Measurements from ENCODE around the gene COMMD10.

COMMD10 gene

GRCh38 chr5:116216246-116216645 lies 131.4 kb downstream of the COMMD10 start:
- no peak for DNase-seq (ENCODE audit: low read depth in 2 of 2)

- no peak for DNase-seq (ENCODE audit: low read depth in 2 of 2)
Measured at GRCh38 chr5:116225281-116225922, 140.6 kb downstream of the COMMD10 start.

DNA sequence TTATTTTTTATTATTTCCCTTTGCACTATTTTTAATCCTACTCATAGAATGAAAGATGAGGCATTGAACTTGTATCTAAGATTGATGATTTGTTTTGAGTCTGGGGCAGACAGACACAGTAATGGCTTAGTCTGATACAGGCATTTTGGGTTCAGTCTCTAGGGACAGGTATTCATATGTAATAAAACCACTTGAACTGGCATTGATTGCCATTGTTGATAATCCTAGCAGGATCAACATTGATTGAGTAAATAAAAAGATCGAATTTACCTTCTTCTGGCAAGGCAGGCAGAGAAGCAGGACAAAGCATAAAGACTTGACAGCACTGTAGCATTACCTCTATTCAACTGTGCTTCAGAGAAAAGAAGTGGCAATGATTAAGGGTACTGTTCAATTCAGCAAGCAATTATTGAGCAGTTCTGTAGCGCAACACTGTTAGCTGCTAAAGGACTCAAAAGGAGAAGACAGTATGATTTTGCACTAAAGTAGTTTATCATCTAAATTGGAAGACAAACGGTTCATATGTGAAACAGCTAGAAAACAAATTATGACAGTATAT lies 144.4 kb downstream of the COMMD10 start:
- DNase-seq (ENCODE audit: low read depth in 2 of 2) = no peak

DNA sequence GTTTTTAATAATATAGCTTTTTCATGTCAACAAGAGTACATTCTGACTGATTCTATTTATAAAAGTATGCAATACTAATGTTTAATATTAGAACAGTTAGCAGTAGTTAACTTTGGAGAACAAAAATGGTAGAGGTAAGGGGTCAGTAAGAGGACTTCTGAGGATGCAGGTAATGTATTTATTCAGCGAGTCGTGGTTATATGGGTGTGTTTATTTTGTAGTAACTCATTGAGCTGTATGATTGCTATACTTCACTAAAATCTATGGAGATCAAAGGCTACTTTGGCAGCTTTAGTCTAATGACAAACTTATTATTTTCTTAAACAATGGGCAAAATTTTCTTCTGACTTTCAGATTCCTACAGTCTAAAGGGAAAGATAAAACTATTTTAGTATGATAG lies 146.5 kb downstream of the COMMD10 start:
- no peak for DNase-seq (ENCODE audit: low read depth in 2 of 2)

GRCh38 chr5:116234681-116235080 lies 149.9 kb downstream of the COMMD10 start:
- DNase-seq (ENCODE audit: low read depth in 2 of 2) = no peak

DNA sequence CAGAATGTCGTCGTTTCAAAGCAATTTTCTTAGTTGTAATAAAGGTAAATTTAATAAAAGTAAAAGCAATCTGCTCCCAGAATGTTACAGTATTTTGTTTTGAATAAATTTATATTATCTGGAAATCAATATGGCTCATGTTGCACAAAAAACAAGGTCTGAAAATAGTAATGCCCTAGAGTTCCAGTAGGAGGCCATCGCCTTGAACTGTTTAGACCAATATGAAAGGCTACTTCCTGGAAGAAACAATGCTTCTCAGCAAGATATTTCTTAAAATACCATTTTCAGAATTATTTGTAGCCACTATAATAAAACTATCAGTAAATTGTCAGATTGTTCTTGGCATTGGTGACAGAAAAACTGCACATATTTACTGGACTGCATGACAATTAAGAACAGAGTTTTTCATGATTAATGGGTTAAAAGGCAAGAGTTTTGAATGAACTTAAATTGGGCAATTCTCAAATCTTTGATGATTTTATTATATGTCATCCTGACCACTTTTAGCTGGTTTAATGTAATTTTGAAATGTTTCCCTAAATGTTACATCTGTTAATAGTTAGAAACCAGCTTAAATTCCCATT lies 153.2 kb downstream of the COMMD10 start:
- DNase-seq (ENCODE audit: low read depth in 2 of 2) = peak; percentile 73 to 77

- peak; percentile 69 to 71 for DNase-seq (ENCODE audit: low read depth in 2 of 2)
Measured at GRCh38 chr5:116242343-116242742, 157.5 kb downstream of the COMMD10 start.

DNA sequence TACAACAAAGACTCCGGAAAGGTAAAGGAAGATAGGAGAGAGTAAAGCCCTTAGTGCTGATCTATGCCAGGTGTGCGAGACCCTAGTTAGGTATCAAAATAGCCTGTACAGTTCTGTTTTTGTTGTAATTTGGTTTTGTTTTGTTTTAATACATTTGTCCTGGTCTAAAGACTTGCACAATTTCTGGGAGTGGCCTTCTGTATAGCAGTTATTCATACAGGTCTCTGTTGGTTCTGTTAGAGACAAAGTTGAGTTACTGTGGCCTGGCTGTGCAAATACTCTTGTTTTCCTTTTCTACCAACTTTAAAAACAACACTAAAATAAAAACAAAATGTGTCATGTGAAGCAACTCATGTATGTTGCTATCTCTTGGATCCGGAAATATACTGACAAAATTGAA lies 163.6 kb downstream of the COMMD10 start:
- DNase-seq (ENCODE audit: low read depth in 2 of 2) = no peak

DNA sequence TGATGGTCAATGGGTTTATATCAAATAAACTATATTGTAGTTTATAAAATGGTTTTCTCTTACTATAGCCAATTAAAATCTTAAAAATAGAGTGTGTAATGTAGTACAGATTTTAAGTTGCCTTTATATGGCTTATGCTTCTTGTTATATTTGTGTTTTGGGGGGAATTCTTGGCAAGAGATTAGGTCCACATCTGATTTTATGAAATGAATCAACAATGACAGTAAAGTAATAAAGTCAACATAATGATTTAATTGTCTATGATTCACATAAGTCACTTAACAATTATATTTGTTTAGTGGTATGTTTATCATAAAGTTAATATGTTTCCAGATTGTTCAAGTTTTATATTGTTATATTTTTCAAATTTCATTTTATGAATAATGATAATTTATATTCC lies 164.8 kb downstream of the COMMD10 start:
- DNase-seq (ENCODE audit: low read depth in 2 of 2) = no peak

DNA sequence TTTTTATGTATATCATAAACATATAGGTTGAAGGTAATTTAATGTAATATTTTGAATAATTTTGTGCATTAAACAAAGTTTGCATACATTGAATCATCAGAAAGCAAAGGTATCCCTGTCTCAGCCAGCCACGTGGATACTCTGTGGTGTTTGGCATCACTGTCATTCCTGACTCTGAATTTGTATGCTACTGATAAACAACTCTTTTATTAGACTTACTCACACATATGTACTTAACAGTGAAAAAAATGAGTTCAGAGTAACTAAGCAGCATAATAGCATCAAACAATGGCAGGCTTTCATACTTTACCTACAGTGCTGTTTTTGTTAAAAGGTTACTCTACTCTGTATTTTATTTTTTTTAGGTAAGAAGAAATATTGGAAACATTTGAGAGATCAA lies 171.9 kb downstream of the COMMD10 start:
- DNase-seq (ENCODE audit: low read depth in 2 of 2) = no peak

DNA sequence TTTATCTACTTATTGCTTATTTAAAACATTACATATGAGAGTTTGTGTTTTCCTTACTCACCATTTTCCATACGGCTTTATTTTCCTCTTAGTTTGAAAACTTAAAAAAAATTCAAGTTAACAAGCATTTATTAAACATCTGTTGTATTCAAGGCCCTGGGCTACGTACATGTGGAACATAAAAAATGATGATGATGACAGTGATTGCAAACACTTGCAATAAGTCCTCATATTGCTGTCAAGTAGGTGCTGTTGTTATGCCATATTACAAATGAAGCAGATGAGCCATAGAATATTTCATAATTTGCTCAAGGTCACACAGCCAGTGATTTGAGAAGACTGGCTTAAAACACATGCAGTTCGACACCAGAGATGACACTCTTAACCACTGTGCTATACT lies 180.6 kb downstream of the COMMD10 start:
- peak in 1 of 2 experiments; percentile 15 for DNase-seq (ENCODE audit: low read depth in 2 of 2)

DNA sequence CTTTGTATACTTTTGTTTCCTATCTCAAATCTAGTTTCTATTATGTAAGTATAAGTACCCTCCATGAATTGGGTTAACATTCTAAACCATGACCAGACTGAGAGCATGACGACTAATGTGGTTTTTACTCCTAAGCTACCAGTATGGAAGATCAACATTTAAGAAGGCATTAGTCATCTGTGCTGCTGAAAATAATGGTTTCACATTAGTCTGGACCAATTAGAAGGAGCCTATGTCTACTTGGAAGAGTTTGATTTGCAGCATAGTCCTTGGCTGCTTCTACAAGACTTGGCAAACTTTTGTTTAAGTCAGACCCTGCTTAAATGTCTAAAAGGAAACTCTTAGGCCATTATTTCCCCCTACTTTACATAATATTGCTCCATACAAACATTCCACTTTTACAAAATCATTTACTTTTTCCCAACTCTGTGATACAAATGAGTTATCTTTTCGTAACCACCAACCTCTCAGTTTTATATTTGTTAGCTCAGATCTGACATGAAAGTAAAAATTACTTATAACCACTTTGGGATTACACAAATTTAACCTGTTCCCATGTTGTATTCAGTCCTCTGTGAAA lies 186.7 kb downstream of the COMMD10 start:
- DNase-seq (ENCODE audit: low read depth in 2 of 2) = no peak

DNA sequence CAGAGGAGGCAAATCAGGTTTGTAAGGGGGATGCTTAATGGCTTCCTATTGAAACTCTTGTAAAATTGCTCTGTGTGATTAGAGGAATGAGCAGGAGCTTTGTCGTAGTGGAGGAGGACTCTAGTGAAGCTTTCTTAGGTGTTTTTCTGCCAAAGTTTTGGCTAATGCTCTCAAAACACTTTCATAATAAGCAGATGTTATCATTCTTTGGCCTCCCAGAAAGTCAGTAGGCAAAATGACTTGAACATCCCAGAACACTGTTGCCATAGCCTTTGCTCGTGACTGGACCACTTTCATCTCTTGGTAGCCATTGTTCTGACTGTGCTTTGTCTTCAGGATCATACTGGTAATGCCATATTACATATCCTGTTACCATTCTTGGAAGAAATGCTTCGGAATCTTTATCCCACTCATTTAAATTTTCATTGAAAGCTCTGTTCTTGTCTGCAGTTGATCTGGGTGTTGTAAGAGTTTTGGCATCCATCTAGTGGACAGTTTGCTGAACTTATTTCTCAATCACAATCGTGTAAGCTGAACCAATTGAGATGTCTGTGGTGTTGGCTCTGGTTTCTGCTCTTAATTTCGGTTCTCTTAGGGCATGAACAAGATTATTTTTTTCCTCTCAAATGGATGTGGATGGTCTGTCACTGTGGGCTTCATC lies 187.6 kb downstream of the COMMD10 start:
- DNase-seq (ENCODE audit: low read depth in 2 of 2) = no peak

DNA sequence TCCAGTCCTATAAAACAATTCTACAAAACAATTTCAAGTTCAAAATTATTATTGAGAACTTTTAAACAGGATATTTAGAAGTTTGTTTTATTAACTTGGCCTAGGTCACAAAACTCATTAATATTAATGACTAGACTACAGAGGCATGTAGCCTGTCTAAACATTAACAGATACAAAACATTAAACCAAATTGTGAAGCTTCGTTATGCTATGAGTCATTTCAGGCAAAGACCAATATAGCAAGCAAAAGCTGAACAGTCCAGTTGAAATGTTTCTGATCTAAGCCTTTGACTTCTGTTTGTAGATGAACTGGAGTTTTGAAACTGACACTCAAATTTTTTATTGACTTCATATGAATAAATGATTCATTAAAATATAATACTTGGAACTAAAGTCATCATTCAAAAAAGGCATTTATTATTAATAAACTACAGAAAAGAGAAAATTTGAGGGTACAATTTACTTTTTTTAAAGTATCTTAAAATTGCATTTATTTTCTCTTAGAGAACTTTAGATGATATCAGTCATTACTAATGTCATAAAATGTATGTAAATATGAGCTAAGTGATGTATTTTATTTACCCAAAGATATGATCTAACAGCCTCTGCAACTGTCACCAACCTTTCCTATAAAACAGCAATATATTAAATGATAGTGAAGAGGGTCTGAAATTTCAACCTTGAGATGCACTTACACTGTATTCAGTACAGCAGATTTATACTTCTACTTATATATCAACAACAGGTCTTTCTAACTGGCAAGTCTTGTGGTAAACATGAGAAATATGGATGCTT lies 188.8 kb downstream of the COMMD10 start:
- peak in 1 of 2 experiments; percentile 17 for DNase-seq (ENCODE audit: low read depth in 2 of 2)

DNA sequence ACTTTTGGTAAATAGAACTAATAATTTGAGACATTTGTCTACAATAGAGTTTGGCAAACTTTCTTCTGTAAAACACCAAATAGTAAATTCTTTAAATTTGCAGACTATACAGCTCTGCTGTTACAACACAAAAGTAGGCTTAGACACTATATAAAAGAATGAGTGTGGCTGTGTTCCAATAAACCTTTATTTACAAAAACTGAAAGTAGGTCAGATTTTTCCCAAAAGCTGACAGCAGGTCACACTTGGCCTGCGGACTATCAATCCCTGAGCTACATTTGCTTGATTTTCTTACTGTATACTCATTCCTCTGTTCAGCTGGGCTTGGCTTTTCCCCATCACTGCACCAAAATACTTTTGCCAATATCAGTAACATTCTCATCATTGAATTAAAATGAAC lies 189.4 kb downstream of the COMMD10 start:
- no peak for DNase-seq (ENCODE audit: low read depth in 2 of 2)

GRCh38 chr5:116275282-116275681 lies 190.5 kb downstream of the COMMD10 start:
- DNase-seq (ENCODE audit: low read depth in 2 of 2) = no peak

DNA sequence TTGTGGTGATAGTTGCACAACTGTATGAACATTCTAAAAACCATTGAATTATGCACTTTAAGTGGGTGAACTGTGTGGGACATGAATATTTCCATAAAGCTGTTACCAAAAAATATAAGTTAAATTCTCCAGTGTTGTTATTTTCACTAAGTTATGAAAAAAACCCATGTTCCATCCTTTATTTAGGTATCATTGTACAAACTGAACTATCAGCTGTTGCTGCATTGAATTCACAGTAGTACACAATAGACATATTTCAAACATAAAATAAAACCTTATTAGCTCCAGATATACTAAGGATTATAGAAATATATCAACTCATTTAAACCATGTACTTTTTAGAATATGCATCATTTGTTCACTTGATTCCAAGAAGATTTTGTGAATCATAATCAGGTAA lies 192.1 kb downstream of the COMMD10 start:
- no peak for DNase-seq (ENCODE audit: low read depth in 2 of 2)

GRCh38 chr5:116280149-116280803 lies 195.5 kb downstream of the COMMD10 start:
- no peak for DNase-seq (ENCODE audit: low read depth in 2 of 2)

DNA sequence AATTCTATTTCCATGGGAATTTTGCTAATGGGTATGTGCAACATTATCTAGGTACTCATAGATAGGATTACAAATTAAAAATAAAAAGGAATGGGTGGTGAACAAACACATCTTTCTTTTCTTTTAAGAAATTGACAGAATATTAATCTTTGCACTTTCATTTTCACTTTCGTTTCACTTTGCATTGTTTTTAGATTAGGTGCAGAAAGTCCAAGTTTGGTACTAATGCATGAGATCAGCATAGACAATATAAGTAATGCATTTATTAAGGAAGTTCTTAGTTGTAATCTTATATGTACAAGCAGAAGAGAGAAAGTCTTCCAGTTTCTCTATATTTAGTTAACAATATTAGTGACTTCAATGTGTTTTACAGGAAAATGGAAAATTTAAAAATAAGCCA lies 196.5 kb downstream of the COMMD10 start:
- DNase-seq (ENCODE audit: low read depth in 2 of 2) = no peak

DNA sequence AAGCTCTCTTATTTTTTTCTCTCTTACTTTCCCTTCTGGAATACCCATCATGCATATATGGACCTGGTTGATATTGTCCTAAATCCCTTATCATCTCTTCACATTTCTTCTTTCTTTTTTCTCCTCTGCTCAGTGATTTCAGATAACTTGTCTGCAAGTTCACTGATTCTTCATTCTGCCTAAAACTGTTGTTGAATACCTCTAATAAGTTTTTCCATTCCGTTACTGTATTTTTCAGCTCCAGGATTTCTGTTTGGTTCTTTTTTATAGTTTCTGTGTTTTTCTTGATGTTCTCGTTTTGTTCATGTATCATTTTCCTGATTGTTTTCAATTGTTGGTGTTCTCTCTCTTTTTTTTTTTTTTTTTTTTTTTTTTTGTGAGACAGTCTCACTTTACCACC lies 203.7 kb downstream of the COMMD10 start:
- DNase-seq (ENCODE audit: low read depth in 2 of 2) = no peak

DNA sequence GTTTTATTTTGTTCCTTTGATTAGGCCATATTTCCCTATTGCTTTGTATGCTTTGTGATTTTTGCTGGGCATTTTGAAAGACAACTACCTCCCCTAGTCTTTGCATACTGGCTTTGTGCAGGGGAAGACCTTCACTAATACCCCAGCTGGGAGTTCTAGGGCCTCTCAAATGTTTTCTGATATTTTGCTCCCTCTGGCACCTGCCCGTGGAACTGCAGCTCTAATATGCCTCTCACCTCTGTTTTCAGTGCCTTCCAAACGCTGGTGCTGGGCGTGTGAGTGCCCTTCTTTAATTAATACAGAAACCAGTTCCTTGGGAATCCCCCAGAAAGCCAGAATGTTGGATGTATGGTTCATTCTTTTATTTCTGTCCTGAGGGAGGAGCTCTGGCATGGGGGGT lies 204.5 kb downstream of the COMMD10 start:
- DNase-seq (ENCODE audit: low read depth in 2 of 2) = no peak

All from fibroblast of skin of left quadriceps (primary cell).